Fibroblast of pulmonary artery (primary cell): Measurements from ENCODE around the gene RAD18.

ENCODE experiments used
- DNase-seq: peaks from one replicate; pipeline ENCODE4 v3.0.0-alpha.2; 2010; ENCODE audit warnings: low read depth
- H3K4me3 ChIP-seq: replicated peaks from 2 replicates; pipeline ENCODE4 v1.5.1; 2011; ENCODE audit warnings: low read depth, mild to moderate bottlenecking, control low read depth, low read length, moderate library complexity
- TF ChIP-seq, protein P1 (sequence below): IDR thresholded peaks from 2 replicates; pipeline ENCODE4 v1.5.1; 2011; ENCODE audit warnings: mild to moderate bottlenecking, control low read depth, low read length, inconsistent platforms; ENCODE audit errors: missing control alignments

RAD18 gene

DNA sequence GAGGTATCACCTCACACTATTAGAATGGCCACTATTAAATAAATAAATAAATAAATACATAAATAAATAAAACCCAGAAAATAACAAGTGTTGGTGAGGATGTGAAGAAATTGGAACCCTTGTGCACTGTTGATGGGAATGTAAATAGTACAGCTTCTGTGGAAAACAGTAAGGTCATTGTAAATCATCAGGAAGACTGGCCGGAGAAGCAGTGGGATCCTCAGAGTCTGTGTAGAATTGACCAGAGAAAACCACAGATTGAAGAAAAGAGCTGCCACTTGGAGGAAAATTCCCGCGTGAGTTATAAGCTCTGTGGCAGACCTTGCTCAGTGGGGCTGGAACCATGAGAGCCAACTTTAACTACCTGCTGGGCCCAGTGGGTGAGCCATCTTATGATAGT is 92.0 kb downstream of the RAD18 start:
- H3K4me3 ChIP-seq = no peak overlapping the region
- TF ChIP-seq, protein P1, sequence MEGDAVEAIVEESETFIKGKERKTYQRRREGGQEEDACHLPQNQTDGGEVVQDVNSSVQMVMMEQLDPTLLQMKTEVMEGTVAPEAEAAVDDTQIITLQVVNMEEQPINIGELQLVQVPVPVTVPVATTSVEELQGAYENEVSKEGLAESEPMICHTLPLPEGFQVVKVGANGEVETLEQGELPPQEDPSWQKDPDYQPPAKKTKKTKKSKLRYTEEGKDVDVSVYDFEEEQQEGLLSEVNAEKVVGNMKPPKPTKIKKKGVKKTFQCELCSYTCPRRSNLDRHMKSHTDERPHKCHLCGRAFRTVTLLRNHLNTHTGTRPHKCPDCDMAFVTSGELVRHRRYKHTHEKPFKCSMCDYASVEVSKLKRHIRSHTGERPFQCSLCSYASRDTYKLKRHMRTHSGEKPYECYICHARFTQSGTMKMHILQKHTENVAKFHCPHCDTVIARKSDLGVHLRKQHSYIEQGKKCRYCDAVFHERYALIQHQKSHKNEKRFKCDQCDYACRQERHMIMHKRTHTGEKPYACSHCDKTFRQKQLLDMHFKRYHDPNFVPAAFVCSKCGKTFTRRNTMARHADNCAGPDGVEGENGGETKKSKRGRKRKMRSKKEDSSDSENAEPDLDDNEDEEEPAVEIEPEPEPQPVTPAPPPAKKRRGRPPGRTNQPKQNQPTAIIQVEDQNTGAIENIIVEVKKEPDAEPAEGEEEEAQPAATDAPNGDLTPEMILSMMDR = no peak
- no peak for DNase-seq

- TF ChIP-seq, protein P1 = no peak
- no peak for DNase-seq
- no peak overlapping the region for H3K4me3 ChIP-seq
Observed at GRCh38 chr3:8870134-8870533, 93.1 kb downstream of the RAD18 start.

DNA sequence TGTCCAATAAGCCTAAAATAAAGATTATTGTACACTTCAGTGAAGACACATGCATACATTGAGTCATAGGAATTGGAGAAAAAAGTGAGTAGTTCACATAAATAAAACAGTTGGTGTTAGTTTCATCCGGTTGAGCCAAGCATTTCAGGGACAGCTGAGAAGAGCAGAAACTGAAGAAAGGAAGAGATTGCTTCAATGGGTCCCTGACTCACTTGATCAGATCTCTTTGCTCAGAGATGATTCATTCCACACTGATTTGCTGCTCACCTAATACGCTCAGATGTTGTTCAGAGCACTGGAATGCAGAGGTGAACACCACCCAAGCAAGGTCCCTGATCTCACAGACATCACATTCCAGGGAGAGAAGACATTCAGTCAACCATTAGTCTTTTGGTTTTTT is 93.7 kb downstream of the RAD18 start:
- no peak overlapping the region for H3K4me3 ChIP-seq
- TF ChIP-seq, protein P1 = no peak
- peak; percentile 87 for DNase-seq

GRCh38 chr3:8868996-8869395 is 94.3 kb downstream of the RAD18 start:
- H3K4me3 ChIP-seq = no peak overlapping the region
- DNase-seq = no peak
- TF ChIP-seq, protein P1 = no peak

DNA sequence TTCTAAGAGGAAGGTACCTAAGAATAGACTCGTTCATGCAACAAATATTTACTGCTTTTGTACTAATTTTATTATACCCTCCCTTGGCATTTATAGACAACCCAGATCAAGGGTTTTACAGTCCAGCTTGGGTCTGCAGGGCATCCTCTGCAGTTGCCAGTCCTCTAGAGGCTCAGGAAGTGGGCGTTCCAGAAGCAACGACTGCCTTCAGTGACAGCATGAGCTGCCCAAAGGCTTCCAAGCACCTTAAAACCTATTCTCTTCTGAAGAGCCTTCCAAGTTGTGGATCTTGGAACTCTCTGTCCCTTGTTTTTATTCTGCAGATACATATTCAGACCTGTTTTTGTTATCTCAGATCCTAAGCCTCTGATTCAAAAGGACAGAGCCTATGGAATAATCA is 95.6 kb downstream of the RAD18 start:
- no peak overlapping the region for H3K4me3 ChIP-seq
- no peak for DNase-seq

GRCh38 chr3:8865697-8866096 is 97.6 kb downstream of the RAD18 start:
- no peak overlapping the region for H3K4me3 ChIP-seq
- TF ChIP-seq, protein P1 = no peak
- no peak for DNase-seq

More for the DNA sequence above, 95.6 kb downstream of the RAD18 start:
- TF ChIP-seq, protein P1 = no peak
